Caco-2 (cell line): ENCODE measurements around the gene ALG9. TPM values are rescaled to one million over a fixed set of nuclear protein-coding genes. Genes with fewer than 3 reads are reported as not detected.

Source experiments
- BruUV-seq: library from RNA; stranded (reverse); fragments of 400-500 nt; replicated peaks from 2 replicates; lab custom pipeline; 2021; lab: Mats Ljungman, UMichigan
- CTCF ChIA-PET: fragments of 300-600 bp; sonication (Branson Sonifier 250); formaldehyde crosslinking; loops from one replicate; lab custom pipeline; 2022; ENCODE audit warnings: antibody characterized with exemption; lab: Charles Lee
- POLR2A ChIA-PET: fragments of 300-600 bp; sonication (Branson Sonifier 250); formaldehyde crosslinking; loops from one replicate; lab custom pipeline; 2022; ENCODE audit warnings: antibody characterized with exemption; lab: Charles Lee
- DNase-seq, 2 experiments: peaks; one replicate each; pipeline versions ENCODE4 v3.0.0 to v3.0.0-alpha.2; 2020 to 2022
- H3K27me3 ChIP-seq: replicated peaks from 2 replicates; pipeline ENCODE4 v1.6.0; 2011; ENCODE audit warnings: low read length; ENCODE audit not compliant: control insufficient read depth, insufficient read depth
- H3K36me3 ChIP-seq: 2 replicates; pipeline ENCODE4 v1.5.1; 2011; ENCODE audit warnings: low read length; ENCODE audit not compliant: control insufficient read depth, insufficient read depth
- H3K4me1 ChIP-seq: fragments of 250-450 bp; sonication (Bioruptor Pico); 2 replicates; pipeline ENCODE4 v1.5.1; 2020; ENCODE audit warnings: mild to moderate bottlenecking
- H3K4me3 ChIP-seq: 2 replicates; pipeline ENCODE4 v1.5.1; 2011; ENCODE audit warnings: low read depth, mild to moderate bottlenecking, control low read depth, low read length
- H3K9me3 ChIP-seq: fragments of 250-450 bp; sonication (Bioruptor Pico); 2 replicates; pipeline ENCODE4 v1.5.1; 2020; ENCODE audit warnings: mild to moderate bottlenecking, moderate library complexity
- H3K27ac Mint-ChIP-seq: one replicate; pipeline ENCODE4 v1.8.0; 2022; ENCODE audit warnings: mixed read lengths; ENCODE audit not compliant: unreplicated experiment
- H3K27me3 Mint-ChIP-seq: one replicate; pipeline ENCODE4 v1.8.0; 2022; ENCODE audit warnings: mixed read lengths; ENCODE audit not compliant: insufficient read depth, unreplicated experiment
- H3K36me3 Mint-ChIP-seq: one replicate; pipeline ENCODE4 v1.8.0; 2022; ENCODE audit warnings: mild to moderate bottlenecking, mixed read lengths; ENCODE audit not compliant: insufficient read depth, unreplicated experiment
- H3K4me1 Mint-ChIP-seq: one replicate; pipeline ENCODE4 v1.8.0; 2022; ENCODE audit warnings: low read depth, mixed read lengths; ENCODE audit not compliant: unreplicated experiment
- H3K4me3 Mint-ChIP-seq: one replicate; pipeline ENCODE4 v1.8.0; 2022; ENCODE audit warnings: mild to moderate bottlenecking, moderate library complexity, mixed read lengths; ENCODE audit not compliant: unreplicated experiment
- H3K9me3 Mint-ChIP-seq: one replicate; pipeline ENCODE4 v1.8.0; 2022; ENCODE audit warnings: mixed read lengths; ENCODE audit not compliant: unreplicated experiment
- CTCF ChIP-seq, 2 experiments: fragments of 200-600 bp in 1 of 2; IDR thresholded peaks; 1 replicate in 1 of 2; 2 replicates in 1 of 2; pipeline versions ENCODE4 v1.5.1 to v1.8.0; 2011 to 2022; ENCODE audit warnings: antibody characterized with exemption in 1 of 2, control low read depth in 1 of 2, inconsistent platforms in 1 of 2, low read depth in 1 of 2, low read length in 1 of 2, mild to moderate bottlenecking in 1 of 2, moderate library complexity in 1 of 2; ENCODE audit not compliant: insufficient read depth in 1 of 2, severe bottlenecking in 1 of 2, unreplicated experiment in 1 of 2
- intact Hi-C: fragments of 100-400 bp; cut with micrococcal nuclease; formaldehyde crosslinking; loops from one replicate; pipeline ENCODE4 v1.10.0; 2022; ENCODE audit not compliant: unreplicated experiment
- total RNA-seq: library from RNA; stranded (reverse); gene quantifications from 2 replicates; pipeline ENCODE4 v1.2.3, GENCODE V29; 2022

Gene ALG9
- total RNA-seq, 1 experiment from 2014 or later: 57.4 TPM

- BruUV-seq: no TSS peak
- intact Hi-C loops: no loop called here
- Mint-ChIP-seq H3K4me3 (no peak overlapping the region), H3K27me3 (peaks cover 10% of the 10 kb centered on the region), H3K9me3 (no peaks in the 10 kb centered on the region), H3K4me1 (peaks cover 7% of the 10 kb centered on the region), H3K27ac (no peak overlapping the region), H3K36me3 (no peaks in the 10 kb centered on the region)
- peaks cover 7% of the 10 kb centered on the region for H3K4me1 ChIP-seq
- H3K27me3 ChIP-seq: no peaks in the 10 kb centered on the region
- DNase-seq: no peak
- no peaks in the 10 kb centered on the region for H3K36me3 ChIP-seq
- no peaks in the 10 kb centered on the region for H3K9me3 ChIP-seq
- POLR2A ChIA-PET: no interaction called here
- H3K4me3 ChIP-seq: no peak overlapping the region
- CTCF ChIA-PET: no interaction called here
- no peak for TF ChIP-seq CTCF (IDR thresholded peaks at IDR 0.05; ENCODE audit: insufficient read depth in 1 of 2, low read depth in 1 of 2, low read length in 1 of 2, severe bottlenecking in 1 of 2, unreplicated experiment in 1 of 2)
Observed at GRCh38 chr11:111906680-111907079, 35.3 kb upstream of the ALG9 start.

- no peak overlapping the region for H3K4me3 ChIP-seq
- Mint-ChIP-seq H3K36me3 (no peaks in the 10 kb centered on the region), H3K4me3 (no peak overlapping the region), H3K4me1 (no peaks in the 10 kb centered on the region), H3K27ac (no peak overlapping the region), H3K9me3 (no peaks in the 10 kb centered on the region), H3K27me3 (peaks cover 14% of the 10 kb centered on the region)
- ChIA-PET POLR2A (interaction anchor here (0.6 kb wide), 1 partner anchor 307 kb away, joined by 3 read pairs; no protein-coding TSS in a partner anchor), CTCF (no interaction called here)
- H3K9me3 ChIP-seq: no peaks in the 10 kb centered on the region
- DNase-seq: no peak
- no peaks in the 10 kb centered on the region for H3K4me1 ChIP-seq
- intact Hi-C loops: no loop called here
- no peak for TF ChIP-seq CTCF (IDR thresholded peaks at IDR 0.05; ENCODE audit: insufficient read depth in 1 of 2, low read depth in 1 of 2, low read length in 1 of 2, severe bottlenecking in 1 of 2, unreplicated experiment in 1 of 2)
- H3K27me3 ChIP-seq: no peaks in the 10 kb centered on the region
- H3K36me3 ChIP-seq: no peaks in the 10 kb centered on the region
- no TSS peak for BruUV-seq
Observed at GRCh38 chr11:111905411-111905810, 34.0 kb upstream of the ALG9 start.

GRCh38 chr11:111886844-111887243 is 15.5 kb upstream of the ALG9 start:
- Histone ChIP-seq H3K9me3 (peaks cover 3% of the 10 kb centered on the region; the same call in 1 of the 2 replicates), H3K36me3 (no peaks in the 10 kb centered on the region), H3K4me3 (no peak overlapping the region), H3K27me3 (no peaks in the 10 kb centered on the region), H3K4me1 (no peaks in the 10 kb centered on the region)
- Mint-ChIP-seq H3K27ac (no peak overlapping the region), H3K4me3 (no peak overlapping the region), H3K9me3 (no peaks in the 10 kb centered on the region), H3K36me3 (no peaks in the 10 kb centered on the region), H3K27me3 (peaks cover 5% of the 10 kb centered on the region), H3K4me1 (no peaks in the 10 kb centered on the region)
- no TSS peak for BruUV-seq
- CTCF ChIA-PET: interaction anchor here (0.8 kb wide), 1 partner anchor 95 kb away, joined by 3 read pairs; no protein-coding TSS in a partner anchor
- no peak for TF ChIP-seq CTCF (IDR thresholded peaks at IDR 0.05; ENCODE audit: insufficient read depth in 1 of 2, low read depth in 1 of 2, low read length in 1 of 2, severe bottlenecking in 1 of 2, unreplicated experiment in 1 of 2)
- intact Hi-C loops: no loop called here
- POLR2A ChIA-PET: no interaction called here
- DNase-seq: no peak
